ENCODE data around the gene TLR10.

TLR10 gene

DNA sequence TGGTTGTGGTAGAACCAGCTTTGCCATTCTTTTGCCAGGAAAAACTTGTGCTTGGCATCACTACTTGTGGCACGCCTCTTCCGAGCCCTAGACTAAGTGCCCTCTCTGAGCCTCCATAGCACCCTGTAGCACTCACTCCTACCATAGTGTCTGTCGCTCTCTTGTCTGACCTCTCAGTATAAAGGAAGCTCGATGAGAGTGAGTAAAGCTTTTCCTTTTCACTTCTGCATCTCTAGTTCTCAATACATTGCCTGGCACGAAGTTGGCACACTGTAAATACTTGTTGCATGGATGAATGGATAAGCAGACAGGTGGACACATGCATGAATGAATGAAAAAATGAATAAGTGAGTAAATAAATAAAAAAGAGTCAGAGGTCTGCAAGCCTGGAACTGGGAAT, 48.3 kb downstream of the TLR10 start:
- H3K36me3 ChIP-seq (ENCODE audit: insufficient read depth, low read length) = no peaks in the 10 kb centered on the region
- no peak overlapping the region for H3K4me2 ChIP-seq (ENCODE audit: low read length)
- H3K9me3 ChIP-seq (ENCODE audit: low read length) = no peaks in the 10 kb centered on the region
- no peaks in the 10 kb centered on the region for H4K20me1 ChIP-seq (ENCODE audit: insufficient read depth, low read length)
- H3K4me3 ChIP-seq (ENCODE audit: low read depth, low read length, poor library complexity, severe bottlenecking) = no peak overlapping the region
- H3K9me2 ChIP-seq (ENCODE audit: low read depth, low read length) = no peaks in the 10 kb centered on the region
- no peak overlapping the region for H2AFZ ChIP-seq (ENCODE audit: low read length)
- H3F3A ChIP-seq (ENCODE audit: insufficient read depth, low read length) = no peaks in the 10 kb centered on the region
- no peaks in the 10 kb centered on the region for H3K27me3 ChIP-seq (ENCODE audit: insufficient read depth, low read length)
- H3K4me1 ChIP-seq (ENCODE audit: insufficient read depth, low read length, severe bottlenecking) = peaks cover 7% of the 10 kb centered on the region
- no peak overlapping the region for H3K27ac ChIP-seq (ENCODE audit: low read depth, low read length, poor library complexity, severe bottlenecking)
- TF ChIP-seq, protein P1, sequence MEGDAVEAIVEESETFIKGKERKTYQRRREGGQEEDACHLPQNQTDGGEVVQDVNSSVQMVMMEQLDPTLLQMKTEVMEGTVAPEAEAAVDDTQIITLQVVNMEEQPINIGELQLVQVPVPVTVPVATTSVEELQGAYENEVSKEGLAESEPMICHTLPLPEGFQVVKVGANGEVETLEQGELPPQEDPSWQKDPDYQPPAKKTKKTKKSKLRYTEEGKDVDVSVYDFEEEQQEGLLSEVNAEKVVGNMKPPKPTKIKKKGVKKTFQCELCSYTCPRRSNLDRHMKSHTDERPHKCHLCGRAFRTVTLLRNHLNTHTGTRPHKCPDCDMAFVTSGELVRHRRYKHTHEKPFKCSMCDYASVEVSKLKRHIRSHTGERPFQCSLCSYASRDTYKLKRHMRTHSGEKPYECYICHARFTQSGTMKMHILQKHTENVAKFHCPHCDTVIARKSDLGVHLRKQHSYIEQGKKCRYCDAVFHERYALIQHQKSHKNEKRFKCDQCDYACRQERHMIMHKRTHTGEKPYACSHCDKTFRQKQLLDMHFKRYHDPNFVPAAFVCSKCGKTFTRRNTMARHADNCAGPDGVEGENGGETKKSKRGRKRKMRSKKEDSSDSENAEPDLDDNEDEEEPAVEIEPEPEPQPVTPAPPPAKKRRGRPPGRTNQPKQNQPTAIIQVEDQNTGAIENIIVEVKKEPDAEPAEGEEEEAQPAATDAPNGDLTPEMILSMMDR (IDR thresholded peaks at IDR 0.05; ENCODE audit: low read length) = no peak
- TF ChIP-seq EZH2 (IDR thresholded peaks at IDR 0.05; ENCODE audit: borderline replicate concordance, low read length) = no peak
- no peaks in the 10 kb centered on the region for H3K79me2 ChIP-seq (ENCODE audit: insufficient read depth, low read length)
- no peak overlapping the region for H3K9ac ChIP-seq (ENCODE audit: low read length)

DNA sequence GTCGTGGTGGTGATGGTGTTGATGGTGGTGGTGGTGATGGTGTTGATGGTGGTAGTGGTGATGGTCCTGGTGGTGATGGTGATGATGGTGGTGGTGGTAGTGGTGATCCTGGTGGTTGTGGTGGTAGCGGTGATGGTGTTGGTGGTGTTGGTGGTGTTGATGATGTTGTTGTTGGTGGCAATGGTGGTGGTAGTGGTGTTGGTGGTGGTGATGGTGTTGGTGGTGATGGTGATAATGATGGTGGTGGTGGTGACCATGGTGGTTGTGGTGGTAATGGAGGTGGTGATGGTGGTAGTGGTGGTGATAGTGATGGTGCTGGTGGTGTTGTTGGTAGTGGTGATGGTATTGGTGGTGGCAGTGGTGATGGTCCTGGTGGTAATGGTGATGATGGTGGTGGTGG, 49.1 kb downstream of the TLR10 start:
- Histone ChIP-seq H3K4me1 (ENCODE audit: insufficient read depth, low read length, severe bottlenecking) (peaks cover 7% of the 10 kb centered on the region), H2AFZ (ENCODE audit: low read length) (no peak overlapping the region), H3K27ac (ENCODE audit: low read depth, low read length, poor library complexity, severe bottlenecking) (no peak overlapping the region), H3K36me3 (ENCODE audit: insufficient read depth, low read length) (no peaks in the 10 kb centered on the region), H3K4me3 (ENCODE audit: low read depth, low read length, poor library complexity, severe bottlenecking) (no peak overlapping the region), H3K9me2 (ENCODE audit: low read depth, low read length) (no peaks in the 10 kb centered on the region), H3K79me2 (ENCODE audit: insufficient read depth, low read length) (no peaks in the 10 kb centered on the region), H3F3A (ENCODE audit: insufficient read depth, low read length) (no peaks in the 10 kb centered on the region), H3K4me2 (ENCODE audit: low read length) (no peak overlapping the region), H3K9me3 (ENCODE audit: low read length) (no peaks in the 10 kb centered on the region), H4K20me1 (ENCODE audit: insufficient read depth, low read length) (no peaks in the 10 kb centered on the region), H3K9ac (ENCODE audit: low read length) (no peak overlapping the region), H3K27me3 (ENCODE audit: insufficient read depth, low read length) (no peaks in the 10 kb centered on the region)
- TF ChIP-seq EZH2 (IDR thresholded peaks at IDR 0.05; ENCODE audit: borderline replicate concordance, low read length) = no peak
- TF ChIP-seq, protein P1 (IDR thresholded peaks at IDR 0.05; ENCODE audit: low read length) = no peak

DNA sequence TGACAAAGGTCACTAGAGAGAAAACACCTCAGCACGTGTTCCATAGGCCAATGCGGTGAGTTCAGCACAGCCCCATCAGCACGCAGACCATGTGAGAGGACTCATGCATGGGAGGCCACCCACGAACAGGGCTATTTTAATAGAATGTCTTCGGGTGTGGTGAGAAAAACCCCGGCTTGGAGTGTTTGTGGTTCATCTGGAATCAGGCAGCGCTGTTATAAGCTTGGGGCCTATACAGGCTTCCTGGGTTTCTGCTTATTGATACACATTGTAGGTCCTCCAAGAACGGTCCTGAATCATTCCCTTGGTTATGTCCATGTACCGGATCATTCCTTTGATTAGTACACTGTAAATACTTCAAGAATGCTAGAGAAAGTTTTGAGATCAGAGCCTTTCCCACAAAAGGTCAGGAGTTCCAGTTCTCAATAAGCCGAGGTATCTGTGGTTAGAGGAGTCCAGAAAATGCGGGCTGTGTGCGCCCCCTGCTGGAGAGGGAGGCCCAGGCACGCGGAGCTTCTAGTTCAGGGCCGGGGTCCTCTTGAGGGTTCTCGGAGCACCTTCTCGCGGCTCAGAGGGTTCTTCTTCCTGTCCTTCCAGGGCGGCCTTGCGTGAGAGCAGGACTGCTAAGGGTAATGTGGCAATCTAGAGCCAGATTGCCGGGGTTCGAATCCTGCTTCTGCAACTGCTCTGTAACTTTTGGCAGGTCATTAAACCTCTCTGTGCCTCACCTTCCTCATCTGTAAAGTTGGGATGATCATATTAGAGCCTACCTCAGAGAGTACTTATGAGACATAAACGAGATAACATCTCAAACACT, 51.8 kb downstream of the TLR10 start:
- Histone ChIP-seq H4K20me1 (ENCODE audit: insufficient read depth, low read length) (no peaks in the 10 kb centered on the region), H3K4me3 (ENCODE audit: low read depth, low read length, poor library complexity, severe bottlenecking) (no peak overlapping the region), H2AFZ (ENCODE audit: low read length) (peak overlapping the region; percentile 28; the same call in 1 of the 2 replicates), H3F3A (ENCODE audit: insufficient read depth, low read length) (no peaks in the 10 kb centered on the region), H3K9me3 (ENCODE audit: low read length) (no peaks in the 10 kb centered on the region), H3K4me2 (ENCODE audit: low read length) (no peak overlapping the region), H3K9ac (ENCODE audit: low read length) (no peak overlapping the region), H3K27ac (ENCODE audit: low read depth, low read length, poor library complexity, severe bottlenecking) (no peak overlapping the region), H3K4me1 (ENCODE audit: insufficient read depth, low read length, severe bottlenecking) (peaks cover 7% of the 10 kb centered on the region), H3K79me2 (ENCODE audit: insufficient read depth, low read length) (no peaks in the 10 kb centered on the region), H3K27me3 (ENCODE audit: insufficient read depth, low read length) (no peaks in the 10 kb centered on the region), H3K36me3 (ENCODE audit: insufficient read depth, low read length) (no peaks in the 10 kb centered on the region), H3K9me2 (ENCODE audit: low read depth, low read length) (no peaks in the 10 kb centered on the region)
- TF ChIP-seq EZH2 (IDR thresholded peaks at IDR 0.05; ENCODE audit: borderline replicate concordance, low read length) = no peak
- TF ChIP-seq, protein P1 (IDR thresholded peaks at IDR 0.05; ENCODE audit: low read length) = peak; percentile 99
